HT-29 (cell line): ENCODE measurements around the gene PLA2G5. TPM values are rescaled to one million over a fixed set of nuclear protein-coding genes. Genes with fewer than 3 reads are reported as not detected.
"Not testable (repeated sequence)": the region's sequence is repeated elsewhere in the genome, so short reads cannot be mapped to it uniquely, and the experiment has no call there.

Experiments
- DNase-seq: peaks from one replicate; pipeline ENCODE4 v3.0.0-alpha.2; 2015; ENCODE audit warnings: low spot score
- total RNA-seq: library from RNA; depleted of rRNA; stranded (reverse); fragments of >200 nt; shearing (Covaris generic); gene quantifications from 2 replicates; pipeline ENCODE4 v1.2.3, GENCODE V29; 2014; rRNA removed

The PLA2G5 gene, protein sequence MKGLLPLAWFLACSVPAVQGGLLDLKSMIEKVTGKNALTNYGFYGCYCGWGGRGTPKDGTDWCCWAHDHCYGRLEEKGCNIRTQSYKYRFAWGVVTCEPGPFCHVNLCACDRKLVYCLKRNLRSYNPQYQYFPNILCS
- total RNA-seq: not detected in 2 replicates

DNA sequence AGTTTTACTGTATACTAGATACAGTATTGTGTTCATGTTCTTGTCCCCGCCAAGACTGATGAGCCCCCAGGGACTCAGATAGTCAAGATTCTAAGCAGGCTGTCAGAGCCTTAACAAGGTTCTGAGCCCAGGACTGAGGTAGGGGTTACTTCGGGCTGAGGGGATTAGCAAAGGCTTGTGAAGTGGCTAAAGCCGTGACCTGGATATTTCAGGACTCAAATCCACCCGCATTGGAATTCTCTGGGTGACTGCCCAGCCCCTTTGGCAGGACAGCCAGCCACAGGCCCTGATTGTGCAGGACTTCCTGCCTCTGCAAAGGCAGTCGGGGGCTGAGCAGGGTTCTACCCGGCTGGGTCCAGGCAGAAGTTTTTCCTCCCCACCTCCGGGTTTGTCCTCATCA lies at the start of gene PLA2G5:
Gene PLA2G5, plus strand, starts transcription at position 321 of the 400 bp plus-strand sequence. CDS start 14,637 bp downstream, outside the sequence.
- no peak for DNase-seq

DNA sequence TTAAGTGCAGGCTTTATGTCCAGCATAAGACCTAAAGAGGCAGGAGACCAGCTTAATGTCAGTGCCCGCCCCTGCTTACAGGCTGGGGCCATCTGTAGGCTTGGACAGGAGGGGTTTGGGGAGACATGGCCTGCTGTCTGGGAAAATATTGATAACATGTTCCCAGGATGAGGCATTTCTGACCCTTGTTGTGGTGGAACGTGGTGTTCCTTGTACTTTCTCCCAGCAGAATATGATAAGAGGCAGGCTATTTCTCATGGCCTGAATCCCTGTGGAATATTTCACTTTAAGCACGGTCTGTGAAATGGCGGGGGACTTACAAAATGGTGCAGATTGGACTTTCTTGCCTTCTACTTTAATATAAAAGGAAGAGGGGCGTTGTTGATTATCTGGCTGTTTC lies 41.9 kb upstream of the PLA2G5 start:
- DNase-seq: no peak

DNA sequence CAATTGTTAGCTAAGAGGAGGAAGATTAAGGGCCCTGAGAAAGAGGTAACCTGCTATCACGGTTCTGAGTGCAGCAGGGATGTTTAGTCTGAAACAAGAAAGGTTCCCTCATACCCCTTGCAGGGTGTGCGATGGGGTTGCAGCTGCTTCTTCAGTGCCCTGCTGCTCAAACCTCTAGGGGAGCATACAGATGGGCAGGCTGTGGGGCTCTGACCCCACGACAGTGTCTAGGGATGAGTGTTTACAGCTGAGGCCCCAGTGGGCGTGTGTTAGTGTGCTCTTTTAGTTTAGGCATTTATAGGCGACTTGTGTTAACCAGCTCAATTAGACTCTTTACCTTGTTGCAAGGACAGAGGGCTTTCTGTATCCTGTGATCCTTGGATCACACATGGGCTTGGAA lies 41.3 kb upstream of the PLA2G5 start:
- DNase-seq: no peak

DNA sequence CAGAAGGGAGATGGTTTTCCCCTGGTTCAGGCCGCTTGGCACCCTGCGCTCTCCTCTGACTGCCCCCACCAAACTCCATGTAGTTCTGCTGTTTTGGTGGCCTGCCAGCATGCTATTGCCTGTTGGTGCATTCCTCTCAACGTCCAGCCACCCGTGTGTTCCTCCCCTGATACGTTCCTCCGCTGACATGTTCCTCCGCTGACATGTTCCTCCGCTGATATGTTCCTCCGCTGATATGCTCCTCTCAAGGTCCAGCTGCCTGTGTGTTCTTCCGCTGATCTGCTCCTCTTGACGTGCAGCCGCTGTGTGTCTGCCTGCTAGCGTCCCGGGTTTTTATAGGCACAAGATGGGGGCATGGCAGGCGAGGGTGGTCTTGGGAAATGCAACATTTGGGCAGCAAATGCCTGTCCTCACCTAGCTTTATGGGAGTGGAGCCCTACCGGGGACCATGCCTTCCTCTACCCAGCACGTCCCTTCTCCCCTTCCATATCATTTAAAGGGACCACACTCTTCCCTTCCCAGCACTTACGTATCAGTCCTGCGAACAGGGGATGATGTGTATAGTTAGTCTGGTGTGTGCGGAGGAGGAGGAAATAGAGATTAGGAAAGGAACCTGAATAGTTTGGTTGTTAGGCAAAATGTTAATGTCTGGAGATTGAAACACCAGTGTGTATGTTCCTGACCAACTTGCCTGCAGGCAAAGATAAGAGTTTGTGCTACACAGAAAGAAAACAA lies 40.6 kb upstream of the PLA2G5 start:
- DNase-seq: no peak

DNA sequence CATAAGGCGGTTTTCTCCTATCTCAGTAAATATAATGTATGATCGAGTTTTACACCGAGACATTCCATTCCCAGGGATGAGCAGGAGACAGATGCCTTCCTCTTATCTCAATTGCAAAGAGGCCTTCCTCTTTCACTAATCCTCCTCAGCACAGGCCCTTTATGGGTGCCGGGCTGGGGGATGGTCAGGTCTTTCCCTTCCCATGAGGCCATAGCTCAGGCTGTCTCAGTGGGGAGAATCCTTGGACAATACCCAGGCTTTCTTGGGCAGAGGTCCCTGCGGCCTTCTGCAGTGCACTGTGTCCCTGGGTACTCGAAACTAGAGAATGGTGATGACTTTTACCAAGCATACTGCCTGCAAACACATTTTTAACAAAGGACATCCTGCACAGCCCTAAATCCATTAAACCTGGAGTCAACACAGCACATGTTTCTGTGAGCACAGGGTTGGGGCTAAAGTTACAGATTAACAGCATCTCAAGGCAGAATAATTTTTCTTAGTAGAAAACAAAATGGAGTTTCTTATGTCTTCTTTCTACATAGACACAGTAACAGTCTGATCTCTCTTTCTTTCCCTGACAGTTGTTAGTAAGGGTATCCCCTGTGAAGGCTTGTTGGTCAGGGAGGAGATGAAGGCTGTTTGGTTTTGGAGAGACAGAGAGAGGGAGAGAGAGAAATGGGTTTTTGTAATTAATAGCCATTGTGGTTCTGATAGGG lies 39.4 kb upstream of the PLA2G5 start:
- not testable (repeated sequence) for DNase-seq

DNA sequence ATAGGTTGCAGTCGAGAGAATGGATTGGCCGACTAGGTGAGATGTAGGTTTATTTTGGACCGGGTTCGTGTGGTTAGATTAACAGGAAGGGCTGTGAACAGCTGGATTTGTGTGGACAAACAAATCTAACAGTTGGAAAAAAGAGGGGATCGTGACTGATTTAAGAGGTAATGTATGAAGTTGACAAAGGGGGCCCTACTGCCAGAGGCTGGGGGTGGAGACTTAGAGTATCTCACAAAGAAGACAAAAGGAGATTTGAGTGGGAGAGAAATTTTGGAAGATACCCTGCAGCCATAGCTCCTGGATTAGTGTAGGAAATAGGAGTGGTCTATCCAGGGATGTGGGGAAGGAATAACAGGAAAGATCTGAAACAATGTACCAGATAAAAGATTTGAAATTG lies 38.8 kb upstream of the PLA2G5 start:
- DNase-seq: no peak

DNA sequence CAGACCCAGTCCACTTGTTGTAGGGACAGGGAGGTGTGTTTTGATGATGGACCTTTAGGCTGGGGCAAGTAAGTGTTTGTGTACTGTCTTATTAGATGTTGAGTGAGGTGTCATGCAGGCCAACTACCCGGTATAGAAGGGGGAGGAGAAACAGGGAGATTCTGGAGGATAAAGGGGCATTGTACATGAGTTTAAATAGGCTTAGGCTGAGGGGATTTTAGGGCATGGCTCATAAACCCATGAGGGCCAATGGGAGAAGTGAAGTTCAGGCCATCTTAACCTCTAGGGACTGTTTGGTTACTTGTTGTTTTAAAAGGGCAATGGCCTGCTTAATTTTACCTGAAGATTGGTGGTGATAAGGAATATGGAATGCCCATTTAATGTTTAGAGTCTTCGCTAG lies 38.2 kb upstream of the PLA2G5 start:
- no peak for DNase-seq

DNA sequence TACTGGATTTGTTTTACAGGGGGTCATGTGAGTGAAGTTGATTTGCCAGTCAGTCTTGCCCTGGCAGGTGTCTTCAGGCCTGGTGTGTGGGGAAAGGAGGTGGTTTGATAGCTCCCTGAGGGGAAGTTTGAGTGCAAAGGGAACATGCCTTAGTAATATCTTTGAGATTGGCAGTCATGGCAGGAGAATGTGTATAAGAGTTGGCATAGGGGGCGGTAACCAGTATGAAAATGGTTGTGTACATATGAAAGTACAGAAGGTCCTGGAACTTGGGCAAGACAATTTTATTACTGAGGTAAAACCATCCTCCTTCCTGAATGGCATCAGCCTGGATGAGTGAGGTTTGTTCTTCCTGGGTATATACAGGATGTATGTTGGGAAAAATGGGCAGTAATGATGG lies 37.6 kb upstream of the PLA2G5 start:
- DNase-seq: no peak

DNA sequence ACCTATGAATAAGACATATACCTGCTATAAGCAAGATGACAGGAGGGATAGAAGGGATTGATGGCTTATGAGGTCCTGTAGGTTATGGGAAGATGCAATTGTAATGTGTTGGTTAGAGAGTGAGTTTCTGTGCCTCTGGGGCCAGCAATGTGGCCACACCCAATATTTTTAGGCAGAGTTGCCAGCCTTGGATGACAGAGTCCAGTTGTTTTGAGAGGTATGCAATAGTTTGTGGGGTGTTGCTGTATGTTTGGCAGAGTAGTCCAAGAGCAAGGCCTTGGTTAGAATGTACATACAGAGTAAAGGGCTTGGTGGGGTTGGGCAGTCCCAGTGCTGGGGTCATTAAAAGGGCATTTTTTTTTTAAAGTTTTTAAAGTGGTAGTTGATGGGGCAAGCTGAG lies 36.6 kb upstream of the PLA2G5 start:
- DNase-seq: no peak

DNA sequence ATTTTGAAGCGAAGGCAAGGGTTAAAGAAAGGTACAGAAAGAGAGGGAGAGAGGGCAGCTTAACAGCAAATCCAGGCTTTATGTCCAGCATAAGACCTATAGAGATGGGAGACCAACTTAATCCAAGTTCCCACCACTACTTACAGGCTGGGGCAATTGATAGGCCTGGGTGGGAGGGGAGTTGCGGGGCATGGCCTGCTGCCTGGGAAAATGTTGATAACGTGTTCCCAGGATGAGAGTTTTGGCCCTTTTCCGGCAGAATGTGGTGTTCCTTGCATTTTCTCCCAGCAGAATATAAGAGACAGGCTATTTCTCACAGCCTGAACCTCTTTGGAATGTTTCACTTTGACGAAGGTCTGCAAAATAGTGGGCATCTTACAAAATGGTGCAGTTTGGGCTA lies 34.9 kb upstream of the PLA2G5 start:
- no peak for DNase-seq

DNA sequence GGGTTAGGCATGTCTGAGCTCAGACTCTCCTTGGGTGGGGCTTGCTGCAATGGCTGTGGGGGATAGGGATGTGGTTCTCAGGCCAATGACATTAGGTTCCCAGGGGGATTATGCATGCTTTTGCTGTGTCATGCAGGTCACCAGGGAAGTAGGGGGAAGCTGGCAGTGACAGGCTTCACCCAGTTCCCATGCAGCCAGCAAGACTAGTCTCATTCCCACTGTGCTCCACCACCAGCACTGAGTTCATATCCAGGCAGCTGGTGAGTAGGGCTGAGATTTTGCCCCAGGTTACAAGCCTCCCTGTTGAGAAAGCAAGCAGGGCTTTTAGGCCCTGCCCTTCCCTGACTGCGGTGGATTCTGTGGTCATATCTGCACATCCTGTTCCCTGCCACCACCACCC lies 32.1 kb upstream of the PLA2G5 start:
- no peak for DNase-seq

DNA sequence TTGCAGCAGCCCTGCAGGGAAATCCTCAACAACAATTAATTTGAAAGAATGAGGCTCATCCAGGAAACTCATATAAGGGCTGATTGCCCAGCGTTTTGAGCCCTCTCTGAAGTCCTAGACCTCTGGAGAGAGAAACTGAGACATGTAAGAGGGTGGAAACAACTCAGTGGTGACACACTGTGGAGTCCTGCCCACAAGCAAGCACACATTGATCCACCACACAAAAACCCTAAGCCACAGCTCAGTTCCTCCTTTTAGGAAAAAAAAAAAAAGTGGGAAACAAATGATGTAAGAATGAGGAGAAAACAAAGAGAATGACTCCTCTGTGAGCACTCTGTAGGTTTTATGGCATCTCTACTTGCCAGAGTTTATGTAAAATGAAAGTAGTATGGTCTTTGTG lies 22.9 kb upstream of the PLA2G5 start:
- no peak for DNase-seq

DNA sequence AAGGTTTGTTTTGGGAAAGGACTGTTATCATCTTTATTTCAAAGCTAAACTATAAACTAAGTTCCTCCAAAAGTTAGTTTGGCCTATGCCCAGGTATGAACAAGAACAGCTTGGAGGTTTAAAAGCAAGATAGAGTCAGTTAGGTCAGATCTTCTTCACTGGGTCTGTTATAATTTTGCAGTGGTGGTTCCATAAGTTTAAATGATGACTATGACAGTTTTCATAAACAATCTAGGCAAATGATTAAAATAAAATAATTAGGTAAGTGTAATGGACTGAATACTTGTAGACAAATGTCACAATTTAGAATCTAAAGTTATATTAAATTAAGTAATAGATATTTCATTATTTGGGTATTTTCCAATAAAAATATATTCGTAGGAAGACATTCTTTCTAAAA lies 21.4 kb upstream of the PLA2G5 start:
- DNase-seq: no peak

DNA sequence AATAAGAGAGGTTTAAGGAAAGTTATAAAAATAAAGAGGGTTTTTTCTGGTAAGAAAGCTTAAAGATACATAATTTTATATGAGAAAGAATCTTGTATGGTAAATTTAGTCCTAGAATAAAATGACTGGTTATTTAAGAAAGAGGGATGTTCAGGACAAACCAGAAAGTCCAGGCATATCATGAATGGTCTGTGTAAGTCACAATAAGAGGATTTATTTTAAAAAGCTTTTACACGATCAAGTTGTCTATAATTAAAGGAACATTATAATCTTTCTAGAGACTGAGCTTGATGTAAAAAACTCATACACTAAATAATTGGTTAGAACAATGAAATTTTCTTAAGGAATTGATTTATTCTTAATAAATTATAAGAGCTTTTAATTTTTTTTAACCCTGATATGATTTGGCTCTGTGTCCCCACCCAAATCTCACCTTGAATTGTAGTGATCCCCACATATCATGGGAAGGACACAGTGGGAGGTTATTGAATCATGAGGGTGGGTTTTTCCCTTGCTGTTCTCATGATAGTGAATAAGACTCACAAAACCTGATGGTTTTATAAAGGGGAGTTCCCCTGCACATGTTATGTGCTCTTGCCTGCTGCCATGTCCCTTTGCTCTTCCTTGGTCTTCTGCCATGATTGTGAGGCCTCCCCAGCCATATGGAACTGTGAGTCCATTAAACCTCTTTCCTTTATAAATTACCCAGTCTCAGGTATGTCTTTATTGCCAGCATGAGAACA lies 20.8 kb upstream of the PLA2G5 start:
- DNase-seq: not testable (repeated sequence)

DNA sequence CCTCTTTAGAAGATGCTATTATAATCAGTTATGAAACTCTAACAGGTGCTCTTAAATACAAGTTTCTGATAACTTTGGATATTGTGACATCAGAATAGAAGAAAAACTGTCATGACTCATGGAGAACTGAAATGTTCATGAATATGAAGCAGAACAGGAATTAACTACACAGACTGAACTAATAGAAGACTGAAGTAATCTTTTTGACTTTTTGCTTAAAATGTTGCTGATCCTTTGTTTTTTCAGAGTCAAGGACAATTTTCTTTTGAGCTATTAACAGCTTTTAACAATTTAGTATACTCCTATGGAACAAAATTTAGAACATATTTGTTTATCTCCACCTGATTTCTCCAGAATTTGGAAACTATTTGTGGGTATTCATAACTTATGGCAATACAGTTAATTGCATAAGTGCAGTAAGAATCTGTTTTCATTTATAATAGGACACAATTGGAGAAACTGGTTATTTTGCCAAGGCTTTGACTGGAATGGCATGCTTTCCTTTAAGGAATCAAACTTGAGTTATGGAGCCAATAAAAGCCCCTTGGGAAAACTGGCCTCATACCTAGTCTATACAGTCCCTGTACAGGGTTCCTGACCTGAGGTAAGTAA lies 18.7 kb upstream of the PLA2G5 start:
- no peak for DNase-seq

DNA sequence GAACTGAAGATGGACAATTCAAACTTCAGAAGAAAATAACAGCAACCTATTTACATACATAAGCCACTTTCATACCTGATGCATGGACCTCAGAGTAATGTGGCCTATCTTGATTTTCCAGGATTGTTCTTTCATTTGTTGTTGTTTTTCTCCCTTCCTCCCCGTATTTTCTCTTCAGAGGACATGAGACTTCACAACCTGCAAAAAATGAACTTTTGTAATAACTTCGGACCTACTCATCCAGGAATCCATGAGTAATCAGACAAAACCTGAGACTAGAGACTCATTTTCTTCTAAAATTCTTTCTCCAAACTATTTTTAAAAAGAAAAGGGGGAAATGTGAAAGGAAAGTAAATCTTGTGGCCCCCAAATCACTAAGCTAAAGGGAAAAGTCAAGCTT lies 17.6 kb upstream of the PLA2G5 start:
- no peak for DNase-seq

DNA sequence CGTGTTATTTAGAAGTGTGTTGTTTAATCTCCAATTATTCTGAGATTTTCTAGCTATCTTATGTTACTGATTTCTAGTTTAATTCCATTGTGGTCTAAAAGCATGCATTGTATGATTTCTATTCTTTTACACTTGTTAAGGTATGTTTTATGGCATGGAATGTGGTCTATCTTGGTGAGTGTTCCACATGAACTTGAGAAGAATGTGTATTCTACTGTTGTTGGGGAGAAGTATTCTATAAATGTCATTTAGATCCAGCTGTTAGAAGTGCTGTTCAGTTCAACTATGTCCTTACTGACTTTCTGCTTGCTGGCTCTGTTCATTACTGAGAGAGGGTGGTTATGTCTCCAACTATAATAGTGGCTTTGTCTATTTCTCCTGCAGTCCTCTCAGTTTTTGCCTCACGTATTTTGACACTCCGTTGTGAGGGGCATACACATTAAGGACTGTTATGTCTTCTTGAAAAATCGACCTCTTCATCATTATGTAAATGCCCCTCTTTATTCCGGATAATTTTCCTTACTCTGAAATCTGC lies 12.0 kb upstream of the PLA2G5 start:
- no peak for DNase-seq

DNA sequence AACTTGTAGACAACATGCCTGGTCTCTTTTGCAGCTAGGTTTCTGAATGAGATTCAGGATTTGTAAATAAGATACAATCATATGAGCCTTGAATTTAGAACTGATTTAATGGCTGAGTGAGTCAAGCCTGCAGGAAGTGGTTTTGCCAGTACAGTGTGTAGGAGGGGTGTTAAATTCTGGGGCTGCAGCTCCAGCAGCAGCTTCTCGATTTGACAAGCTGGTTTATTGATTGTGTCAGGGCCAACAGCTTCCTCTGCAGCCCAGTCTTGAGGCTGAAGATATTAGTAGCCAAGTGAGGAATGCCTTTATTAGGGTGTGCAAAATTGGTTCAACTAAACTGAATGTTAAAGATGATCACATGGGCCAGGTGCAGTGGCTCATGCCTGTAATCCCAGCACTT lies 11.5 kb upstream of the PLA2G5 start:
- no peak for DNase-seq

DNA sequence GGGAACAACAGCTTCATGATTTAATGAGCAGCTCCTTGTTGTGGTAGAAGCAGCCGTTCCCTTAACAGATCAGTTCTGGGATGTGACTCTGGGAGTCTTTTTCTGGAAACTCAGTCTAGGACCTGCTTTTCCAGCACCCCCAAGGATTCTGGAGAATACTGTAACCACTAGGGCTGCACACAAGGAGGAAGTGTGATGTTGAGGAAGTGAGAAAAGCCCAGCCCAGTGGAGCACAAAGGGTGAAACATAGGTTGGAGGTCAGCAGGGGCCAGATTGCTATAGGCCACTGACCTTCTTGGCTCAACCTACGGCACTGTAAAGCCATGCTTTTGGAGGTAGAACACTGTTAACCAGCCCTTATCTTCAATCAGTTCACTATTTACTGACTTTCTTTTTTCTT lies 10.1 kb upstream of the PLA2G5 start:
- DNase-seq: no peak

DNA sequence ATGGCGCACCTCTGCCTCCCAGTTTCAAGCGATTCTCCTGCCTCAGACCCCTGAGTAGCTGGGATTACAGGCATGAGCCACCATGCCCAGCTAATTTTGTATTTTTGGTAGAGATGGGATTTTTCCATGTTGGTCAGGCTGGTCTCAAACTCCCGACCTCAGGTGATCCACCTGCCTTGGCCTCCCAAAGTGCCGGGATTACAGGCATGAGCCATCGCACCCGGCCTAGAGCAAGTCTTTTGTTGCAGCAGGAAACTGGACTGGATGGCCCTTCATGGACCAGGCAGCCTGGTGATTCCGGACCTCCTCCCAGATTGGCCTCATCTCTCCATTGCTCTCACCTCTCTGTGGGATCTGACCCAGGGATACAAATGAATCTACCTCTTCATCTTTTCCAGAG lies 9.2 kb upstream of the PLA2G5 start:
- not testable (repeated sequence) for DNase-seq

DNA sequence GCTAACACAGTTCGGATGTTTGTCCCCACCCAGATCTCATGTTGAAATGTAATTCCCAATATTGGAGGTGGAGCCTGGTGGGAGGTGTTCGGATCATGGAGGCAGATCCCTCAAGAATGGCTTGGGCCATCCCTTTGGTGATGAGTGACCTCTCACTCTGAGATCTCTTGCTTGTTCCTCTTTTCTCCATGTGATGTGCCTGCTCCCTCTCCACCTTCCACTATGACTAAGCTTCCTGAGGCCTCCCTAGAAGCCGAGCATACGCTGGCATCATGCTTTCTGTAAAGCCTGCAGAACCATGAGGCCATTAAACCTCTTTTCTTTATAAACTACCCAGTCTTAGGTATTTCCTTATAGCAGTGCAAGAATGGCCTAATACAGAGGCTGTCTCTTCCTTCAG lies 8.1 kb upstream of the PLA2G5 start:
- no peak for DNase-seq

DNA sequence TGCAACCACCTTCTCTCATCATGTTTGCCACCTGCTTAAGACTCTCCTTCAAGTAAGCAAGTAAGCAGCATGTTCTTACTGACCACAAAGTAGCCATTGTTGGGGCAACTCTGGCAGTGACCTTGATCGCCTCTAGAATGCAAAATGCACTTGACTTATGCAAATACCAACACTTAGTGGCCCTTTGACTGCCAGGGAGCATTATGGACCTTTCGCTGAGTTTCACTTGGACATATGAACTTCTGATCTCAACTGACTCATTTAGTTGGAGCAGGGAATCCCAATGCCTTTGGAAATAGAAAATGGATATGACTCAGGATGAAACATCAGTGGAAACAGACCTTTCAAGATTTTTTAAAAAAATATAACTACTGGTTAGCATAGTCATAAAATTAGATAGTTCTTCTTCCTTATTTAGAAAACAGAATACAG lies 6.1 kb upstream of the PLA2G5 start:
- DNase-seq: no peak
